Lower leg skin (tissue), 4 donors: ENCODE measurements around the gene RPL37A. TPM values are rescaled to one million over a fixed set of nuclear protein-coding genes. Genes with fewer than 3 reads are reported as not detected.

Experiments used
- DNase-seq, 2 donors: peaks; one replicate each; pipeline ENCODE4 v3.0.0-alpha.2; 2019; ENCODE audit warnings: low spot score in 2 of 2
- H3K4me3 ChIP-seq: fragments of 200-600 bp; sonication (generic); 2 replicates; pipeline ENCODE4 v1.5.1; 2017; ENCODE audit warnings: mild to moderate bottlenecking, low read depth; ENCODE audit not compliant: poor library complexity, severe bottlenecking
- CTCF ChIP-seq, 3 donors: fragments of 450-650 bp; IDR thresholded peaks; one replicate each; pipeline ENCODE4 v1.5.1; 2016; ENCODE audit warnings: antibody characterized with exemption in 3 of 3, mild to moderate bottlenecking in 3 of 3, moderate library complexity in 2 of 3
- POLR2A ChIP-seq, 2 donors: fragments of 450-650 bp; IDR thresholded peaks; one replicate each; pipeline ENCODE4 v1.6.1; 2016 to 2017; ENCODE audit warnings: antibody characterized with exemption in 2 of 2, mild to moderate bottlenecking in 1 of 2, moderate library complexity in 1 of 2
- WGBS, 2 donors: methylation state at CpG; one replicate each; pipeline ENCODE4 v1.1.5; 2018; 5-methylcytosine and 5-hydroxymethylcytosine counted together
- intact Hi-C: fragments of 100-400 bp; cut with DNase I; formaldehyde crosslinking; loops from one replicate; pipeline ENCODE4 v1.15.0; 2023; ENCODE audit warnings: low total_unique reads
- total RNA-seq, 4 donors: library from RNA; depleted of rRNA; stranded (reverse); fragments of >200 nt; gene quantifications; one replicate each; pipeline ENCODE4 v1.1.0, GENCODE V29; 2016

The RPL37A gene
- total RNA-seq, 4 donors from 2014 or later, result 1,765 to 2,628 (median 2,029) TPM

DNA sequence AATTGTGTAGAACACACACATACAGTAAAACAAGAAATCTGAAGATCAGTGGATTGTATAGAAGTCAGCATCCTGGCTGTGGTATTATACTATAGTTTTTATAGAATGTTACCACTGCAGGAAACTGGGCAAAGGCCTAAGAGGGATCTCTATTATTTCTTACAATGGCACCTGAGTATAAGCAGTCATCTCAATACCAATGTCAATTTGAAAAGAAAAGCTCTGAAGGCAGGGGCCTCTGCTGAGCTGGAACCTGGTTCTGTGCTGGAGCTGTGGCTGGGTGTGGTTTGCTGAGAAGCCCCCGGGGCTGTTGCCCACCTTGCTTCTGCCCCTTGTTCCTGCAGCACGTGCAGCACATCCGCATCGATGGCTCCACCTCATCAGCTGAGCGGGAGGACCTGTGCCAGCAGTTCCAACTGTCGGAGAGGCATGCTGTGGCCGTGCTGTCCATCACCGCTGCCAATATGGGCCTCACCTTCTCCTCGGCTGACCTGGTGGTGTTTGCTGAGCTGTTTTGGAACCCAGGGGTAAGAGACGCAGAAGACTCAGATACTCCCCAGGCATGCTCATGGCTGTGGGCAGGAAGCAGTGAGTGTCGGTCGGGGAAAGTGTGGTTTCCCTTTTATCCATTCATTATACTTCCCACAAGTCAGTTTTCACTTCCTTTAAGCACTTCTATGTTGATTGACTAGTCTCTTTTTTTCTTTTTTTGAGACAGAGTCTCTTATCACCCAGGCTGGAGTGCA lies 23.5 kb upstream of the RPL37A start:
- intact Hi-C loops, result loop anchor here (5.0 kb wide), 1 partner anchor 692 kb away; no protein-coding TSS in a partner anchor
- 77 to 88% methylated on average over 12 of the region's 12 CpGs for WGBS, 2 donors
- DNase-seq, result no peak
- no peak overlapping the region for H3K4me3 ChIP-seq
- TF ChIP-seq CTCF (IDR thresholded peaks at IDR 0.05) (no peak), POLR2A (IDR thresholded peaks at IDR 0.05) (no peak)

- no peak overlapping the region for H3K4me3 ChIP-seq
- TF ChIP-seq CTCF (IDR thresholded peaks at IDR 0.05), result no peak
- intact Hi-C loops, result loop anchor here (5.0 kb wide), 1 partner anchor 692 kb away; no protein-coding TSS in a partner anchor
- DNase-seq, result no peak
- 88 to 93% methylated on average over 6 of the region's 6 CpGs for WGBS, 2 donors
These were observed 22.9 kb upstream of the RPL37A start for GRCh38 chr2:216475767-216476166.

DNA sequence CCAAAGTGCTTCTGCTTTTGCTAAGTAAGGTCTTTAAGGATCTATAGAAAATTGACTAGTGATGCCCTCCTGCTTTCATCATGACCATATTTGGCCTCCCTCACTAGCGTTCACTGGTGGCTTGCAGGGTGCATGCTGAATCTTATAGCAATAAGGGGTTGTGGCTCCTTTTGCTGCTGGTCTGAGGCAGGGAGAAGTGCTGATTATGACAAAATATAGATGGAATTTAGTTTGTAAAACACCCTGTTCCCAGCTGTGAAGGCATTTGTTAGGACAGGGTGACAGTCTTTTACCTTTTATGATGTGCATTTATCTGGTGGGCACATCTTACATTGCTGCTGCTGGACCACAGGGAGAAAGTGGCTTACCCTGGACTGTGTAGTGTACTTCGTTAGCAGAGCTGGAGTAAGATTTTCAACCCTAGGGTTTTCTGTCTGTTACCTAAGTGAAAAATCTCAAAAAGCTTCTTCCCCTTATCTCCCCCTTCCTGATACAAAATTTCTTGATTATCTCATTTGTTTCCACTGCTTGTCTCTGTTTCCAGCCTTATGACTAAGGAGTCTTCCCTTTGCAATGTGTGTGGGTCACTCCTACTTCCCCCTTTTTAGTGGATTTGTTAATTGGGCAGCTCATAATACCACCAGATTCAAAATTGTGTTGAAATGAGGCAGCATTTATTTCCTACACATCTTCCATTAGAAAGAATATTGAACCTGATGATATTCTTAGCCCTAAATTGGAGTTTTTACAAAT lies 21.2 kb upstream of the RPL37A start:
- no peak for TF ChIP-seq POLR2A (IDR thresholded peaks at IDR 0.05)
- TF ChIP-seq CTCF (IDR thresholded peaks at IDR 0.05), result no peak
- WGBS, 2 donors, result 50 to 54% methylated on average over 2 of the region's 2 CpGs
- intact Hi-C loops, result loop anchor here (5.0 kb wide), 1 partner anchor 690 kb away; no protein-coding TSS in a partner anchor
- no peak overlapping the region for H3K4me3 ChIP-seq
- no peak for DNase-seq

DNA sequence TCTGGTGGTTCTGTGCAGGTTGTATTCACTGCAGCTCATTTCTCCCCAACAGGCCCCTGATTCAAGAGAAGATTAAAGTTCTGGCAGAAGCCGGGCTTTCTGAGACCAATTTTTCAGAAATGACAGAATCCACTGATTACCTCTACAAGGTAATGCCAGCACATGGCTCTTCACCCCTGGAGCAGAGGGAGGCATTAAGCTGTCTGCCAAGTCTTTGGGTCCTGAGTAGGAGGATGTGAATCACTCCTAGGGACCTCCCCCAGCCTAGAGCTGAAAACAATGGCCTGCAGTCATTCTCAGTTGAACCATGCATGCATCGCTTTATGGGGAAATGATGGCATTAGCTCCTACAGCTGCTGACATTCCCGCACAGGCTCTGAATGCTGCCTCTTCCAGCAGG lies 20.5 kb upstream of the RPL37A start:
- TF ChIP-seq POLR2A (IDR thresholded peaks at IDR 0.05) (no peak), CTCF (IDR thresholded peaks at IDR 0.05) (no peak)
- intact Hi-C loops, result loop anchor here (5.0 kb wide), 1 partner anchor 689 kb away; no protein-coding TSS in a partner anchor
- no peak overlapping the region for H3K4me3 ChIP-seq
- 37 to 61% methylated on average over 3 of the region's 3 CpGs for WGBS, 2 donors
- no peak for DNase-seq

- H3K4me3 ChIP-seq, result no peak overlapping the region
- WGBS, 2 donors, result 86 to 100% methylated on average over 1 of the region's 1 CpG
- no peak for DNase-seq
- TF ChIP-seq POLR2A (IDR thresholded peaks at IDR 0.05) (no peak), CTCF (IDR thresholded peaks at IDR 0.05) (no peak)
- intact Hi-C loops, result loop anchor here (5.0 kb wide), 1 partner anchor 689 kb away; no protein-coding TSS in a partner anchor
These were observed 19.9 kb upstream of the RPL37A start for GRCh38 chr2:216478791-216479190.
